H1 (cell line): ENCODE measurements around the gene ARHGAP26. TPM values are rescaled to one million over a fixed set of nuclear protein-coding genes. Genes with fewer than 3 reads are reported as not detected.

Experiments
- ASH2L ChIP-seq: fragments of 200-600, 300-600 bp; sonication (generic); IDR thresholded peaks from one replicate; pipeline ENCODE4 v1.7.1; 2017; ENCODE audit warnings: low read length
- ATF3 ChIP-seq: IDR thresholded peaks from 2 replicates; pipeline ENCODE4 v1.6.1; 2011; ENCODE audit warnings: low read depth, mild to moderate bottlenecking, low read length; ENCODE audit not compliant: insufficient read depth
- E2F6 ChIP-seq: IDR thresholded peaks from 2 replicates; pipeline ENCODE4 v1.6.1; 2012; ENCODE audit warnings: inconsistent platforms
- MAX ChIP-seq: IDR thresholded peaks from 2 replicates; pipeline ENCODE4 v1.6.1; 2012; ENCODE audit warnings: inconsistent platforms
- NRF1 ChIP-seq: IDR thresholded peaks from 2 replicates; pipeline ENCODE4 v1.6.1; 2011; ENCODE audit warnings: mild to moderate bottlenecking, low read depth, low read length, improper control_type of control experiment
- SUZ12 ChIP-seq: fragments of 200-600 bp; sonication (generic); IDR thresholded peaks from 2 replicates; pipeline ENCODE4 v1.6.1; 2012; ENCODE audit warnings: mild to moderate bottlenecking, inconsistent platforms, low read length, moderate library complexity, mixed read lengths
- TAF1 ChIP-seq: IDR thresholded peaks from 2 replicates; pipeline ENCODE4 v1.6.1; 2011; ENCODE audit warnings: mild to moderate bottlenecking, low read depth, low read length
- polyA plus RNA-seq, 7 experiments: library from polyadenylated mRNA; depleted of rRNA in 3 of 7; stranded (reverse) in 5 of 7; unstranded in 2 of 7; fragments of >200 nt in 5 of 7; fragments of 200-250 nt in 2 of 7; gene quantifications; 1 replicate in 5 of 7; 2 replicates in 1 of 7; 4 replicates in 1 of 7; pipeline versions ENCODE4 v1.2.1 to v1.2.3, GENCODE V29; 2011 to 2013; ENCODE audit warnings: missing spikeins in 2 of 7, mixed read lengths in 2 of 7
- total RNA-seq: library from RNA; stranded (reverse); fragmentation: NEBNext Ultra II Directional; extraction: Animal tissue kit (Norgen Biotek cat#: 25700); gene quantifications from 2 replicates; pipeline ENCODE4 v1.2.1, GENCODE V29; 2021

Gene ARHGAP26
- total and polyA plus RNA-seq, 2 of the 8 experiments (the other 6 are each of a cell fraction or from before 2014, with no cell fraction given): 7.1 to 24.8 TPM

GRCh38 chr5:143151056-143151700, 381.0 kb downstream of the ARHGAP26 start (continued):
- TF ChIP-seq ATF3 (no peak), E2F6 (no peak), TAF1 (no peak), MAX (no peak), NRF1 (no peak), ASH2L (no peak), SUZ12 (no peak)
